Adrenal gland (tissue), 5 donors: ENCODE data around the gene RTN4IP1.

Experiments
- CTCF ChIP-seq, 6 experiments: fragments of 450-650 bp in 4 of 6; fragments of 200-600 bp in 2 of 6; sonication (generic) in 1 of 6; IDR thresholded peaks; 1 replicate in 5 of 6; 2 replicates in 1 of 6; pipeline versions ENCODE4 v1.5.1 to v1.8.0; 2016 to 2021; ENCODE audit warnings: antibody characterized with exemption in 6 of 6, mild to moderate bottlenecking in 2 of 6, moderate library complexity in 1 of 6
- POLR2A ChIP-seq, 2 donors: fragments of 450-650 bp; IDR thresholded peaks; one replicate each; pipeline ENCODE4 v1.6.1; 2017; ENCODE audit warnings: antibody characterized with exemption in 2 of 2, mild to moderate bottlenecking in 2 of 2, moderate library complexity in 1 of 2
- donor health status: DM: no; HTN: no; CAD: no.

GRCh38 chr6:106546691-106547414 is 82.4 kb downstream of the RTN4IP1 start:
- TF ChIP-seq CTCF (IDR thresholded peaks at IDR 0.05) (no peak), POLR2A (IDR thresholded peaks at IDR 0.05) (no peak)
